ENCODE data around the gene ANK2. TPM values are rescaled to one million over a fixed set of nuclear protein-coding genes. Genes with fewer than 3 reads are reported as not detected.
A peak's percentile ranks its signal among the peaks of the same experiment; 100 is the strongest.

Gene ANK2
- total RNA-seq, 2 experiments from 2014 or later, result 1.7 to 3.2 TPM

DNA sequence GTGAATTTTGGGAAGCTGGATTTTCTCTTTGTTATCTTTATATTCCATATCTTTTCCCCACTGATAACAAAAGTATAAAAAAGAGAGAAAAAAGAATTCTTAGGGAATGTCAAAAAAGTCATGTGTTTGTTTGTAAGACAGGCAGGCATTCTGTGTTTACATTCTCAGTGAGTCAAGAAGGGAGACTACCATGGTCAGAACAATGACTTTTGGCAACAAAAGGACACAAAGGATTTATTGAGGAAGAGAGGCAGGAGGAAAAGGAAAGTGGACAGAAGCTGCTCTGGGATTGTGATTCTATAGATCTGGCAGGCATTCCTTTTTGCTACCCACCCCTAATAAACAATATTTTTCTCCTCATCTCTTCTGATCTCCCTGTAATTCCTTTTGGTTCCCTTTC is 5.9 kb upstream of the ANK2 start:
- no peaks in the 10 kb centered on the region for H3K9me3 Mint-ChIP-seq

DNA sequence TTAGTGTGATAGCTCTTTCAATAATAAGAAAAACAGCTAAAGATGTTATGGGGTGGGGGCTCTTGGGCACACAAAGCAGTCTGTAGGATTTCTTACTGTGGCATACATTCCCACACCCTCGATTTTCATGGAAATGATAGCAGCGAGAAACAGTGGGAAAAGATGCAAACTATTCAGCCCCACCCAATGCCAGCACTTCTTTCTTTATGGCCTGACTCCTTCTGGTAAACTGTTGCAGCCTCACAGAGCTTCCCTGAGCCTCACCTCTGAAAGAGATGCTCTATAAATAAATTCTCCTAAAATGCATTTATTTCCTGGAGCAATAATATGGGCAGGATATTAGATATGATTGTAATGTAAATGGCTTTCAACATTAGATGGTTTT is 910 bp downstream of the ANK2 start:
- Mint-ChIP-seq H3K9me3 (no peaks in the 10 kb centered on the region), H3K4me3 (no peak overlapping the region), H3K36me3 (ENCODE audit: low read depth) (no peaks in the 10 kb centered on the region), H3K27me3 (no peaks in the 10 kb centered on the region), H3K4me1 (ENCODE audit: low read depth) (no peaks in the 10 kb centered on the region), H3K27ac (no peak overlapping the region)
- ATAC-seq (no peak), DNase-seq (no peak)
- ChIA-PET CTCF (interaction anchor here (1.3 kb wide), 1 partner anchor 44 kb away, joined by 3 read pairs; no protein-coding TSS in a partner anchor), POLR2A (no interaction called here)
- TF ChIP-seq, protein P1, sequence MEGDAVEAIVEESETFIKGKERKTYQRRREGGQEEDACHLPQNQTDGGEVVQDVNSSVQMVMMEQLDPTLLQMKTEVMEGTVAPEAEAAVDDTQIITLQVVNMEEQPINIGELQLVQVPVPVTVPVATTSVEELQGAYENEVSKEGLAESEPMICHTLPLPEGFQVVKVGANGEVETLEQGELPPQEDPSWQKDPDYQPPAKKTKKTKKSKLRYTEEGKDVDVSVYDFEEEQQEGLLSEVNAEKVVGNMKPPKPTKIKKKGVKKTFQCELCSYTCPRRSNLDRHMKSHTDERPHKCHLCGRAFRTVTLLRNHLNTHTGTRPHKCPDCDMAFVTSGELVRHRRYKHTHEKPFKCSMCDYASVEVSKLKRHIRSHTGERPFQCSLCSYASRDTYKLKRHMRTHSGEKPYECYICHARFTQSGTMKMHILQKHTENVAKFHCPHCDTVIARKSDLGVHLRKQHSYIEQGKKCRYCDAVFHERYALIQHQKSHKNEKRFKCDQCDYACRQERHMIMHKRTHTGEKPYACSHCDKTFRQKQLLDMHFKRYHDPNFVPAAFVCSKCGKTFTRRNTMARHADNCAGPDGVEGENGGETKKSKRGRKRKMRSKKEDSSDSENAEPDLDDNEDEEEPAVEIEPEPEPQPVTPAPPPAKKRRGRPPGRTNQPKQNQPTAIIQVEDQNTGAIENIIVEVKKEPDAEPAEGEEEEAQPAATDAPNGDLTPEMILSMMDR (IDR thresholded peaks at IDR 0.05), result no peak
- intact Hi-C loops (cut with micrococcal nuclease), result no loop called here

More for the DNA sequence above, 5.9 kb upstream of the ANK2 start:
- H3K27me3 Mint-ChIP-seq, result no peaks in the 10 kb centered on the region
- no peak overlapping the region for H3K4me3 Mint-ChIP-seq
- CTCF ChIA-PET, result no interaction called here
- no peak overlapping the region for H3K27ac Mint-ChIP-seq
- DNase-seq (no peak), ATAC-seq (no peak)
- TF ChIP-seq, protein P1 (IDR thresholded peaks at IDR 0.05), result no peak
- intact Hi-C loops (cut with micrococcal nuclease), result no loop called here
- POLR2A ChIA-PET, result no interaction called here
- no peaks in the 10 kb centered on the region for H3K4me1 Mint-ChIP-seq (ENCODE audit: low read depth)
- no peaks in the 10 kb centered on the region for H3K36me3 Mint-ChIP-seq (ENCODE audit: low read depth)

DNA sequence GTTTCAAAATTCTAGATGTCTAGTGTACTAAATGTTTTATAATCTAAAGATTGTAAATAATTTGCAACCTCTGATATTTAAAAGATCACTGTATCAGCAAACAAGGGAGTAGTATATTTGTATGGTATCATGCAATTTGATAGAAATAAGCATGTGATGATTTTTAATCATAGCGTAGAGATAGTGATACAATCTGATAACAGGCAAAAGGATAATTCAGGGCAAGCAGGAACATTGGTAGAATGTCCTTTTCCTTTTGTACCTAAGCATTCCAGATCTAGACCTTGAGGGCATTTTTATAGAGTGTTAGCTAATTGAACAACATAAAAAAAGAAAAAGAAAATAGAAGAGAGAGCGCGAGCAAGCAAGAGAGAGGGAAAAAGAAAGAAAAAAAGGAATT is 1.4 kb downstream of the ANK2 start:
- TF ChIP-seq, protein P1 (IDR thresholded peaks at IDR 0.05), result no peak
- Mint-ChIP-seq H3K4me1 (ENCODE audit: low read depth) (no peaks in the 10 kb centered on the region), H3K4me3 (no peak overlapping the region), H3K27ac (no peak overlapping the region), H3K27me3 (no peaks in the 10 kb centered on the region), H3K9me3 (no peaks in the 10 kb centered on the region), H3K36me3 (ENCODE audit: low read depth) (no peaks in the 10 kb centered on the region)
- ChIA-PET POLR2A (no interaction called here), CTCF (interaction anchor here (1.3 kb wide), 1 partner anchor 44 kb away, joined by 3 read pairs; no protein-coding TSS in a partner anchor)
- intact Hi-C loops (cut with micrococcal nuclease), result no loop called here
- DNase-seq (no peak), ATAC-seq (no peak)

DNA sequence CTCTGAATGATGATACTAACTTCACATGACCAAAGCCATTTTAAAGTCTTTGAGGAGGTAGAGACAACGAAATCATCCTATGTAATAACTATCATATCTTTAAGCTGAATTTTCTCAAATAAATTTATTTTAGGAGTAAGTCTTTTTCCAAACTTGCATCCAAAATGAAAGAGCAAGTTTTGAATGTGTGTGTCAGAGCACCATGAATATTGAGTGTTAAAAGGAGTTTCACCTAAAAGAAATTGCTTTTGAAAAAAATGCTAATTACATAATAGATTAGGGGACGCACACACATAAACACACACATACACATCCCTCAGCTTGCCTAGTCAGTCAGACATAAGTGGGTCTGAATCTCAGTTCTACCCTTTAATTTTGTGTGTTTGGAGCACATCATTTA is 1.9 kb downstream of the ANK2 start:
- H3K27ac Mint-ChIP-seq, result no peak overlapping the region

DNA sequence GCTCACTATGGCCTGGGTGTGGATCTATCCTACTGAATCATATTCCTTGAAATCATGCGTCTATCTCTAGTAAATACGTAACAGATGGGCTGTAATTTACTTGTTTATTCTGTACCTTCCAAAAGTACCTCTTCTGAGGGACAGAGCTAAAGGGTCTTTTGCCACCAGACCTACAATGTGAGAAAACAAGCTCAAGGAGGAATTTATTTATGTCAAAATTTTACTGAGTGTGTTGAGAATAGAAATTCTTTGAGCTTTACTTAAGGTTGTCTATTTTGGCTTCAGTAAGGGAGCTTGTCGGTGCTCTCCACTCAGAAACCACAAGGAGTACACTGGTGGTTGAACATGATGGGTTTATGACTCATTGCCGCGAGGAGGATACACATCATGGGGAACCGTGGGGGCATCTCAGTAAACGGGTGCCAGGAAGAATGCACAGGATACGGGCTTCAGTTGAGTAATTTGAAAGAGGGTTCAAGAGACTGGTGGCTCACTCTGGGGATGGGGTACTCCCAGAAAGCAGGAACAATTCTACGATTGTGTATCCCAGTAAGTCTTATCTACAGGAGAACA is 3.0 kb downstream of the ANK2 start:
- Mint-ChIP-seq H3K27me3 (no peaks in the 10 kb centered on the region), H3K9me3 (no peaks in the 10 kb centered on the region), H3K27ac (no peak overlapping the region), H3K4me3 (no peak overlapping the region), H3K4me1 (ENCODE audit: low read depth) (no peaks in the 10 kb centered on the region), H3K36me3 (ENCODE audit: low read depth) (no peaks in the 10 kb centered on the region)
- DNase-seq (peak; percentile 3), ATAC-seq (peak; percentile 51)
- TF ChIP-seq, protein P1 (IDR thresholded peaks at IDR 0.05), result no peak
- intact Hi-C loops (cut with micrococcal nuclease), result no loop called here
- CTCF ChIA-PET, result interaction anchor here (1.0 kb wide), 1 partner anchor 101 kb away, joined by 3 read pairs; no protein-coding TSS in a partner anchor
- POLR2A ChIA-PET, result no interaction called here

More for the DNA sequence above, 1.9 kb downstream of the ANK2 start:
- Mint-ChIP-seq H3K4me1 (ENCODE audit: low read depth) (no peaks in the 10 kb centered on the region), H3K9me3 (no peaks in the 10 kb centered on the region), H3K36me3 (ENCODE audit: low read depth) (no peaks in the 10 kb centered on the region), H3K4me3 (no peak overlapping the region), H3K27me3 (no peaks in the 10 kb centered on the region)
- intact Hi-C loops (cut with micrococcal nuclease), result no loop called here
- TF ChIP-seq, protein P1 (IDR thresholded peaks at IDR 0.05), result no peak
- ChIA-PET POLR2A (no interaction called here), CTCF (interaction anchor here (1.3 kb wide), 1 partner anchor 43 kb away, joined by 3 read pairs; no protein-coding TSS in a partner anchor)
- ATAC-seq (no peak), DNase-seq (no peak)

Data from activated CD8-positive, alpha-beta T cell treated with anti-CD3 and anti-CD28 coated beads for 36 hours (primary cell).